Measurements from ENCODE around the gene ABCC10. TPM values are rescaled to one million over a fixed set of nuclear protein-coding genes. Genes with fewer than 3 reads are reported as not detected.
"Not testable (repeated sequence)": the region's sequence is repeated elsewhere in the genome, so short reads cannot be mapped to it uniquely, and the experiment has no call there.

ABCC10 gene
- total and polyA plus RNA-seq, 11 donors, result 6.4 to 19.6 (median 10.3) TPM

GRCh38 chr6:43402820-43403219, 24.5 kb upstream of the ABCC10 start:
- no peaks in the 10 kb centered on the region for H3K9me3 ChIP-seq
- 75 to 82% (median 80%) methylated on average over 1 of the region's 1 CpG for WGBS, 4 donors
- DNase-seq (no peak), ATAC-seq (no peak)
- H3K36me3 ChIP-seq, result no peaks in the 10 kb centered on the region
- no peak overlapping the region for H3K4me3 ChIP-seq
- intact Hi-C loops (cut with DNase I), result no loop called here
- TF ChIP-seq POLR2A (IDR thresholded peaks at IDR 0.05), result no peak
- TF ChIP-seq CTCF (IDR thresholded peaks at IDR 0.05), result no peak
- H3K27ac ChIP-seq, result no peak overlapping the region
- H3K4me1 ChIP-seq, result peaks cover 0 to 3% (median 0%) of the 10 kb centered on the region in 12 donors
- H3K27me3 ChIP-seq, result peaks cover 0 to 3% (median 0%) of the 10 kb centered on the region in 9 donors

GRCh38 chr6:43405354-43405753, 22.0 kb upstream of the ABCC10 start:
- Histone ChIP-seq H3K9me3 (no peaks in the 10 kb centered on the region), H3K27me3 (peaks cover 0 to 3% (median 0%) of the 10 kb centered on the region in 9 donors), H3K4me3 (no peak overlapping the region), H3K27ac (no peak overlapping the region), H3K36me3 (no peaks in the 10 kb centered on the region), H3K4me1 (peaks cover 0 to 3% (median 0%) of the 10 kb centered on the region in 12 donors)
- no peak for ATAC-seq
- TF ChIP-seq CTCF (IDR thresholded peaks at IDR 0.05) (no peak), POLR2A (IDR thresholded peaks at IDR 0.05) (no peak)
- DNase-seq, result no peak
- 45 to 54% (median 49%) methylated on average over 3 of the region's 3 CpGs for WGBS, 4 donors
- intact Hi-C loops (cut with DNase I), result no loop called here

- H3K27me3 ChIP-seq, result peaks cover 0 to 3% (median 0%) of the 10 kb centered on the region in 9 donors
- DNase-seq (no peak), ATAC-seq (no peak)
- H3K4me3 ChIP-seq, result no peak overlapping the region
- intact Hi-C loops (cut with DNase I), result no loop called here
- no peak overlapping the region for H3K27ac ChIP-seq
- no peaks in the 10 kb centered on the region for H3K36me3 ChIP-seq
- TF ChIP-seq CTCF (IDR thresholded peaks at IDR 0.05), result no peak
- TF ChIP-seq POLR2A (IDR thresholded peaks at IDR 0.05), result no peak
- WGBS, 4 donors, result 33 to 53% (median 41%) methylated on average over 1 of the region's 1 CpG
- no peaks in the 10 kb centered on the region for H3K4me1 ChIP-seq
- no peaks in the 10 kb centered on the region for H3K9me3 ChIP-seq
Observed at GRCh38 chr6:43407296-43407695, 20.0 kb upstream of the ABCC10 start.

DNA sequence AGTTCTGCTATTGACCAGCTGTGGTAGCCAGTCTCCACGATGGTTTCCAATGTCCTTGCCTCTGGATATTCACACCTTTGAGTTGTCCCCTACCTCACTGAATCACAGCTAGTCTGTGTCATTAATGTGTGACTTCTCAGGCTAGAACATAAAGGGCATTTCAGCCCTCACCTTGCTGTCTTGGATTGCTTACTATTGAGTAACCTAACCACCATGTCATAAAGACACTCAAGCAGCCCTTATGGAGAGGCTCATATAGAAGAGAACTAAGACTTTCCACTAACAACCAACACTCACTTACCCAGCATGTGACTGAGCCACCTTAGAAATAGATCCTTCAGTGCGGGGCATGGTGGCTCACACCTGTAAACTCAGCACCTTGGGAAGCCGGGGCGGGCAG, 19.1 kb upstream of the ABCC10 start:
- intact Hi-C loops (cut with DNase I), result no loop called here
- DNase-seq (no peak), ATAC-seq (no peak)
- no peak for TF ChIP-seq CTCF (IDR thresholded peaks at IDR 0.05)
- TF ChIP-seq POLR2A (IDR thresholded peaks at IDR 0.05), result no peak
- H3K27ac ChIP-seq, result no peak overlapping the region
- no peaks in the 10 kb centered on the region for H3K9me3 ChIP-seq
- H3K4me1 ChIP-seq, result no peaks in the 10 kb centered on the region
- H3K4me3 ChIP-seq, result no peak overlapping the region
- H3K36me3 ChIP-seq, result no peaks in the 10 kb centered on the region
- peaks cover 0 to 3% (median 0%) of the 10 kb centered on the region in 9 donors for H3K27me3 ChIP-seq
- WGBS, 4 donors, result 91 to 98% (median 94%) methylated on average over 4 of the region's 4 CpGs

DNA sequence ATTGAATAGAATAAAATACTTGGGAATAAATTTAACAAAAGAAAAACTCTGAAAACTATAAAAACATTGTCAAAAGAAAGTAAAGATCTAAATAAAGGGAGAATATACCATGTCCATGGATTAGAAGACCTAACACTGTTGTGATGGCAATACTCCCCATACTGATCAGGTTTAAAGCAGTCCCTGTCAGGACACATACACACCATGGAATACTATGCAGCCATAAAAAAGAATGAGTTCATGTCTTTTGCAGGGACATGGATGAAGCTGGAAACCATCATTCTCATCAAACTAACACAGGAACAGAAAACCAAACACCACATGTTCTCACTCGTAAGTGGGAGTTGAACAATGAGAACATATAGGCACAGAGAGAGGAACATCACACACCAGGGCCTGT, 16.6 kb upstream of the ABCC10 start:
- ATAC-seq; intact Hi-C loops (cut with DNase I): not testable (repeated sequence)

More for the DNA sequence above, 16.6 kb upstream of the ABCC10 start:
- 89 to 100% (median 93%) methylated on average over 1 of the region's 1 CpG for WGBS, 4 donors
- not testable (repeated sequence) for H3K9me3 ChIP-seq, DNase-seq, H3K27ac ChIP-seq, H3K27me3 ChIP-seq, H3K4me3 ChIP-seq, H3K4me1 ChIP-seq, H3K36me3 ChIP-seq

Data from heart left ventricle (tissue), 16 donors.